Hepatocyte (in vitro differentiated cells): ENCODE data around the gene STT3A. TPM values are rescaled to one million over a fixed set of nuclear protein-coding genes. Genes with fewer than 3 reads are reported as not detected.
A peak's percentile ranks its signal among the peaks of the same experiment; 100 is the strongest.

ENCODE experiments used
- DNase-seq: peaks from one replicate; pipeline ENCODE4 v3.0.0-alpha.2; 2016; ENCODE audit warnings: low spot score
- H2AFZ ChIP-seq: fragments of 200-600 bp; sonication (generic); 2 replicates; pipeline ENCODE4 v1.6.0; 2016; ENCODE audit warnings: antibody characterized with exemption, mild to moderate bottlenecking
- H3K27ac ChIP-seq: fragments of 200-600 bp; sonication (generic); 2 replicates; pipeline ENCODE4 v1.5.1; 2016; ENCODE audit warnings: mild to moderate bottlenecking
- H3K27me3 ChIP-seq: fragments of 200-600 bp; sonication (generic); 2 replicates; pipeline ENCODE4 v1.6.1; 2016
- H3K36me3 ChIP-seq: fragments of 200-600 bp; sonication (generic); replicated peaks from 2 replicates; pipeline ENCODE4 v1.5.1; 2016; ENCODE audit warnings: low read depth; ENCODE audit not compliant: insufficient read depth
- H3K4me1 ChIP-seq: fragments of 200-600 bp; sonication (generic); 2 replicates; pipeline ENCODE4 v1.5.1; 2016; ENCODE audit warnings: mild to moderate bottlenecking, moderate library complexity; ENCODE audit not compliant: insufficient read depth
- H3K4me2 ChIP-seq: fragments of 200-600 bp; sonication (generic); 2 replicates; pipeline ENCODE4 v1.6.0; 2016
- H3K4me3 ChIP-seq: fragments of 200-600 bp; sonication (generic); 2 replicates; pipeline ENCODE4 v1.5.1; 2016; ENCODE audit warnings: mild to moderate bottlenecking
- H3K79me2 ChIP-seq: fragments of 200-600 bp; sonication (generic); 2 replicates; pipeline ENCODE4 v1.6.0; 2017; ENCODE audit warnings: mild to moderate bottlenecking
- H3K9me2 ChIP-seq: fragments of 200-600 bp; sonication (generic); replicated peaks from 2 replicates; pipeline ENCODE4 v1.6.0; 2017; ENCODE audit warnings: mild to moderate bottlenecking; ENCODE audit not compliant: insufficient read depth
- H3K9me3 ChIP-seq: fragments of 200-600 bp; sonication (generic); 2 replicates; pipeline ENCODE4 v1.5.1; 2016; ENCODE audit warnings: low read depth, mild to moderate bottlenecking
- H4K20me1 ChIP-seq: fragments of 200-600 bp; sonication (generic); 2 replicates; pipeline ENCODE4 v1.6.0; 2016; ENCODE audit warnings: mild to moderate bottlenecking; ENCODE audit not compliant: insufficient read depth, poor library complexity, severe bottlenecking
- EZH2 ChIP-seq: fragments of 200-600 bp; sonication (generic); IDR thresholded peaks from 2 replicates; pipeline ENCODE4 v1.6.1; 2016; ENCODE audit warnings: antibody characterized with exemption, mild to moderate bottlenecking, borderline replicate concordance
- EZH2phosphoT487 ChIP-seq: fragments of 200-600 bp; sonication (generic); IDR thresholded peaks from one replicate; pipeline ENCODE4 v1.6.1; 2018; ENCODE audit warnings: antibody characterized with exemption, mild to moderate bottlenecking, low read depth, moderate library complexity; ENCODE audit not compliant: unreplicated experiment, severe bottlenecking
- WGBS: methylation state at CpG from one replicate; pipeline ENCODE4 v1.1.6; 2016; ENCODE audit warnings: low lambda C conversion rate; ENCODE audit errors: missing lambda C conversion rate; 5-methylcytosine and 5-hydroxymethylcytosine counted together
- polyA plus RNA-seq: library from polyadenylated mRNA; unstranded; fragments of >200 nt; fragmentation: Nextera tagmentation; extraction: Ambion mirVana; gene quantifications from 2 replicates; pipeline ENCODE4 v1.2.1, GENCODE V29; 2016
- total RNA-seq: library from RNA; depleted of rRNA; stranded (reverse); fragments of >200 nt; gene quantifications from 2 replicates; pipeline ENCODE4 v1.2.3, GENCODE V29; 2014
- TF ChIP-seq, protein P1 (sequence below): fragments of 200-600 bp; sonication (generic); IDR thresholded peaks from 2 replicates; pipeline ENCODE4 v1.5.1; 2016; ENCODE audit warnings: antibody characterized with exemption, mild to moderate bottlenecking; ENCODE audit not compliant: poor library complexity

Gene STT3A
- total and polyA plus RNA-seq, 2 experiments from 2014 or later = 192 to 198 TPM

GRCh38 chr11:125624756-125625213 is 32.1 kb downstream of the STT3A start, which contains the start of gene CHEK1:
Gene CHEK1, plus strand, starts transcription at chr11:125625163. Its CDS starts 1,606 bp downstream, at chr11:125626769.
- H3K27ac ChIP-seq = peak within 1 kb of the TSS; percentile 100
- peak within 1 kb of the TSS; percentile 80 for H2AFZ ChIP-seq
- peak within 1 kb of the TSS; percentile 90 for H3K4me2 ChIP-seq
- H3K4me1 ChIP-seq = peaks cover 7% of the 10 kb centered on the region
- no peaks in the 10 kb centered on the region for H3K36me3 ChIP-seq
- 78% methylated on average over 9 of the region's 9 CpGs for WGBS
- H3K79me2 ChIP-seq = peaks cover 17% of the 10 kb centered on the region
- no peaks in the 10 kb centered on the region for H3K9me2 ChIP-seq
- no peak for DNase-seq
- no peaks in the 10 kb centered on the region for H4K20me1 ChIP-seq
- no peaks in the 10 kb centered on the region for H3K9me3 ChIP-seq
- no peaks in the 10 kb centered on the region for H3K27me3 ChIP-seq
- peak within 1 kb of the TSS; percentile 86 for H3K4me3 ChIP-seq
- TF ChIP-seq EZH2phosphoT487 (no peak), EZH2 (no peak)
- TF ChIP-seq, protein P1, sequence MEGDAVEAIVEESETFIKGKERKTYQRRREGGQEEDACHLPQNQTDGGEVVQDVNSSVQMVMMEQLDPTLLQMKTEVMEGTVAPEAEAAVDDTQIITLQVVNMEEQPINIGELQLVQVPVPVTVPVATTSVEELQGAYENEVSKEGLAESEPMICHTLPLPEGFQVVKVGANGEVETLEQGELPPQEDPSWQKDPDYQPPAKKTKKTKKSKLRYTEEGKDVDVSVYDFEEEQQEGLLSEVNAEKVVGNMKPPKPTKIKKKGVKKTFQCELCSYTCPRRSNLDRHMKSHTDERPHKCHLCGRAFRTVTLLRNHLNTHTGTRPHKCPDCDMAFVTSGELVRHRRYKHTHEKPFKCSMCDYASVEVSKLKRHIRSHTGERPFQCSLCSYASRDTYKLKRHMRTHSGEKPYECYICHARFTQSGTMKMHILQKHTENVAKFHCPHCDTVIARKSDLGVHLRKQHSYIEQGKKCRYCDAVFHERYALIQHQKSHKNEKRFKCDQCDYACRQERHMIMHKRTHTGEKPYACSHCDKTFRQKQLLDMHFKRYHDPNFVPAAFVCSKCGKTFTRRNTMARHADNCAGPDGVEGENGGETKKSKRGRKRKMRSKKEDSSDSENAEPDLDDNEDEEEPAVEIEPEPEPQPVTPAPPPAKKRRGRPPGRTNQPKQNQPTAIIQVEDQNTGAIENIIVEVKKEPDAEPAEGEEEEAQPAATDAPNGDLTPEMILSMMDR = no peak

- no peaks in the 10 kb centered on the region for H3K27me3 ChIP-seq
- H3K9me3 ChIP-seq = no peaks in the 10 kb centered on the region
- H3K4me3 ChIP-seq = peak overlapping the region; percentile 86
- 6% methylated on average over 20 of the region's 20 CpGs for WGBS
- no peaks in the 10 kb centered on the region for H4K20me1 ChIP-seq
- peaks cover 17% of the 10 kb centered on the region for H3K79me2 ChIP-seq
- peak overlapping the region; percentile 80 for H2AFZ ChIP-seq
- peaks cover 7% of the 10 kb centered on the region for H3K4me1 ChIP-seq
- no peak for DNase-seq
- TF ChIP-seq, protein P1 = peak; percentile 16
- TF ChIP-seq EZH2phosphoT487 = no peak
- H3K9me2 ChIP-seq = no peaks in the 10 kb centered on the region
- H3K36me3 ChIP-seq = no peaks in the 10 kb centered on the region
- H3K27ac ChIP-seq = peak overlapping the region; percentile 100
- peak overlapping the region; percentile 90 for H3K4me2 ChIP-seq
These were observed 32.6 kb downstream of the STT3A start for GRCh38 chr11:125625225-125625629.

DNA sequence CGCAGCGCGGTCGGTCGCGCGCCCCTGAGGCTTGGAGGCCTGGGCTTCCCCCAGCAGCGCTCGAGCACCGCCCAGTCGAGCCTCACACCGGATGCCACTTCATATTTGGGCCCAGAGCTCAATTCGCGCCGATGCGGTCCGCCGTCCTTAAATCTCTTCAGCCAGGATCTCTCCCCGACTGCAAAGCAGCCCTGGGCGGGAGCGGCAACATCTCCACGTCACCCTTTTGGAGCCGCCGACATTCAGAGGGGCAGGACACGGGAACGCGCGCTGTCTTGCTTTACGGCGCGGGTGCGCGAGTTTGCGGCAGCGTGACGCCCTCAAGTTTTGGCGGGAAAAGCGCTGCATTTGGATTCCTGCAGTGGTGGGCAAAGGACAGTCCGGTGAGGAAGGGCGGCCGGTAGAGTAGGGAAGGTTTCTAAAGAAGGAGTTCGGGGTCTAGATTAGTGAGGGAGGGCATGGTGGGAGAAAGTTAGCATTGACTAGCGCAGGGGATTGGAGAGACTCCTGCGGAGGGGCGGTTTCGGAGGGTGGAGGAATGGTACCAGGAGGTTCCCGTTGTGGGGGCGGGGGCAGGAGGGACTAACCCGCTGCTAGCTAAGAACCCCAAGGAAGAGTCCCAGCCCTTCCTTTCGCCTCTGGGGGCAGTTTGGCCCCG is 33.1 kb downstream of the STT3A start:
- Histone ChIP-seq H3K36me3 (no peaks in the 10 kb centered on the region), H3K79me2 (peaks cover 17% of the 10 kb centered on the region), H3K4me2 (peak overlapping the region; percentile 90), H3K9me3 (no peaks in the 10 kb centered on the region), H3K4me1 (peaks cover 7% of the 10 kb centered on the region), H3K9me2 (no peaks in the 10 kb centered on the region), H3K4me3 (peak overlapping the region; percentile 86), H3K27ac (peak overlapping the region; percentile 100), H4K20me1 (no peaks in the 10 kb centered on the region), H2AFZ (peak overlapping the region; percentile 80), H3K27me3 (no peaks in the 10 kb centered on the region)
- 0% methylated on average over 43 of the region's 51 CpGs for WGBS
- TF ChIP-seq, protein P1 = no peak
- no peak for TF ChIP-seq EZH2
- no peak for TF ChIP-seq EZH2phosphoT487
- DNase-seq = peak; percentile 92
